Tongue (tissue), 2 donors: ENCODE results near the gene SENP8. TPM values are rescaled to one million over a fixed set of nuclear protein-coding genes. Genes with fewer than 3 reads are reported as not detected.

Experiments
- DNase-seq: peaks from one replicate; pipeline ENCODE4 v3.0.0-alpha.2; 2015
- total RNA-seq: library from RNA; depleted of rRNA; stranded (reverse); fragments of >200 nt; gene quantifications from one replicate; pipeline ENCODE4 v1.2.3, GENCODE V29; 2014

SENP8 gene
- total RNA-seq, 1 donor from 2014 or later = 4.7 TPM

DNA sequence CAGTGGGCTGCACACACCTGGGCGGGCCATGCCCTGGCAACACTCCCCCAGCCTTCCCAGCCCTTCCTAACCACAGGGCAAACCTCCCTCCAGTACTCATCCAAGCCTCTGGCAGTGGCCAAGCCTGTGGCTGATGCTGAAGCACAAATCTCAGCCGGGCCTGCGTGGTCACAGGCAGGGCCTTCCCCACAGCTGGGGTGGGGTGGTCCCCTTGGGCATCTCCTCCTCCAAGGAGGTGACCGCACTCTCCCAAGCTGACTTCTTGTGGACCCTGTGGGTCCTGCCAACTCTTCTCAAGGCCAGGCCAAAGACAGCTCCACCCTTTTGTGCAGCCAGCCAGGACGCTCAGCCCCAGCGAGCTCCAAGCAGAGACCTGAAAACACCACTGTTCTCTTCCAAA, 58.0 kb downstream of the SENP8 start:
- DNase-seq = no peak

DNA sequence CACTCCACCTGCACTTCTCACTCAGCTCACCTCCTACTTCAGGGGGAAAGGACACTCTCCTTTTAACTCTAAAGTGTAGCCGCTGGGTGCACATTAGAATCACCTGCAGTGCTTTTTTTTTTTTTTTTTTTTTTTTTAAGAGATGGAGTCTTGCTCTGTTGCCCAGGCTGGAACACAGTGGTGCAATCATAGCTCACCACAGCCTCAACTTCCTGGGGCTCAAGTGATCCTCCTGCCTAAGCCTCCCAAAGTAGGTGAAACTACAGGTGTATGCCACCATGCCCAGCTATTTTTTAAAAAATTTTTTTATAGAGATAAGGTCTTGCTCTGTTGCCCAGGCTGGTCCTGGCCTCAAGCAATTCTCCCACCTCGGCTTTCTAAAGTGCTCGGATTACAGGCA, 58.5 kb downstream of the SENP8 start:
- no peak for DNase-seq

DNA sequence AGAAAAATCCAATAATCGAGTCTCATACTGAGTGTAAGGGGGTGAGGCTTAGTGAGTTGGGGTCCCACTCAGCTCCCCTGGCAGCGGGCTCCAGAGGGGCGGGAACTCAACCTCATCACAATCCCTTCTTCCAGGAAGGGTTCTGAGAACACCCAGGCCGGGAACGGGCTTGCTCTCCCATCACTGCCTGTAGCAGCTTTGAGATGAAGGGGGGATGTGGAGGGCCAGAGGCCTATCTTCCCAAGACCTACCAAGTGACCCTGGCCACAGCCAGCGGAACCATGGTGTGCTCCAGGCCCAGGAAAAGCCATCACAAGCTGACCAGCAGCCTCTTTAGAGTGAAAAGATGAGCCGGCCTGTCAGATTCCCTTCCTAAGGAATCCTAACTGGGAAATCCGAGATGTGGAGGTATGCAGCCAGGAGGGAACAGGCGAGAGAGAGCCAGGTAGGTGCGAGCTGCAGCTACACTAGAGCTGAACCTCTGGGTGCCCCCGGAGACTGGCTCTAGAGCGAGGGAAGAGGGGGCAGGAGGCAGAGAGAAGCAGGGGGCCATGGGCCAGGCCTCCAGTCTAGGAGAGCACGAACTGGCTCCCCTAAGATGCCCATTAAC, 60.9 kb downstream of the SENP8 start:
- no peak for DNase-seq

DNA sequence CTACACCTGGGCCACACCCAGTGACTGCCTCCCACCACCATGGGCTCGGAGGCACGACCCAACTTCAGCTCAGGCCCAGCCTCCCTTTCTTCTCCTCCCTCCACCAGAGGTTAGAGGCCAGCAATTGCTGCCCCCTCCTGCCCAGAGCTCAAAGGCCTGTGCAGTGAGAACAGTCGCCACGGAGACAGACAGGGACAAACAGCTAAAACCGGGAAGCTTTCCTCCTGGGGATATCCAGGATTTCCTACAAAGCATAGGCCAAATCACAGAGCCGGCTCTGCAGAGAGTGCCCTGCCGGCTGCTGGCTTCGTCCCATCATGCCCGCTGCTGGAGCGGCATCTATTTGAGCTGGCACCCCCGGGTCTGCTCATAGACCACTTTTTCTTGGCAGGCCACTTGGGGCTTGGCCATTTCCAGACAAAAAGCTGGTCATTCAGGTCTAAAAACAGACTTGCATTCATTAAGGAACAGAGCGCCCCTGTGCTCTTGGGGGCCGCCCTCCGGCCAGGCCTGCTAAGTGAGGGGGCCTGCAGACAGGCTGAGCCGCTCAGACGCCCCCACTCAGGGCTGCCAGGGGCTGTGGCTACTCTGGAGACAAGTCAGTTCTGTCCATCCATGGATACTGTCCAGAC, 61.9 kb downstream of the SENP8 start:
- DNase-seq = peak; percentile 70

DNA sequence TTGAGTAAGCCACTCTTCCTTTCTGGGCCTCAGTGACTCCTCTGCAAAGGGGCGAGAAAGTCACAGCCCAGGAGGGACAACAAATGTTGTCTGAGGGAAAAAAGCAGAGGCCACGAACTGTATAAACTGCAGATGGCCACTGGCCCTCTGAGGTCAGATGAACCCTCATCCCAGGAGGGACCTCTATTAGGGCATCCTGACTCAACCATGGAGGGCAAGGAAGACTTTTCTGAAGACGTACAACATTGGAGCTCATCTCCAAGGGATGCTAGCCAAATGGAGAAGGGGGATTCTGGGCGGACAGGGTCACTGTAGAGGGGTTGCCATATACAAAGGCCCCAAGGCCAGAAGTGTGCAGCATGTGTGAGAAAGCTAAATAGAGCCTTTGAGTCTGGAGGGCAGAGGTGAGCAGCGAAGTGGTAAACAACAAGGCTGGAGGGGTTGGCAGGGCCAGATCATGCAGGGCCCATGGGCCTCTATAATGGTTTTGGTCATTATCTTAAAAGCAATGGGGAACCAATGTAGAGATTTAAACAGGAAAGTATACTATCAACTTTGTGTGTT, 62.6 kb downstream of the SENP8 start:
- no peak for DNase-seq

DNA sequence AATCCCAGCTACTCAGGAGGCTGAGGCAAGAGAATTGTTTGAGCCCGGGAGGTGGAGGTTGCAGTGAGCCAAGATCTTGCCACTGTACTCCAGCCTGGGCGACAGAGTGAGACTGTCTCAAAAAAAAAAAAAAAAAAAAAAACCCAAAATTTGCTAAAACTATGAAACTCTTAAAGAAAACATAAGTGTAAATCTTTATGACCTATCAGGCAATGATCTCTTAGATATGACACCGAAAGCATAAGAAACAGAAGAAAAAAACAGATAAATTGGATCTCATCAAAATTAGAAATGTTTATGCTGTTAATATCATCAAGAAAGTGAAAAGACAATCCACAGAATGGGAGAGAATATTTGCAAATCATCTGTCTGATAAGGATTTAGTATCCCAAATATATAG, 64.0 kb downstream of the SENP8 start:
- no peak for DNase-seq

DNA sequence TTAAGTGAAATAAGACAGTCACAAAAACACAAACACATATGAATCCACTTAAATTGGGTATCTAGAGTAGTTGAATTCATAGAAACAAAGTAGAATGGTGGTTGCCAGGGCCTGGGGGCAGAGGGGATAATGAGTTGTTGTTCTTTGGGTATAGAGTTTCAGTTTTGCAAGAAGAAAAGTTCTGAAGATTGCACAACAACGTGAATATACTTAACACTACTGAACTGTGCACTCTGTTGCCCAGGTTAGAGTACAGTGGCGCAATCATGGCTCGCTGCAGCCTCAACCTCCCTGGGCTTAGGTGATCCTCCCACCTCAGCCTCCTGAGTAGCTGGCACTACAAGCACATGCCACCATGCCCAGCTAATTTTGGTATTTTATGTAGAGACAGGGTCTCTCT, 64.5 kb downstream of the SENP8 start:
- no peak for DNase-seq

DNA sequence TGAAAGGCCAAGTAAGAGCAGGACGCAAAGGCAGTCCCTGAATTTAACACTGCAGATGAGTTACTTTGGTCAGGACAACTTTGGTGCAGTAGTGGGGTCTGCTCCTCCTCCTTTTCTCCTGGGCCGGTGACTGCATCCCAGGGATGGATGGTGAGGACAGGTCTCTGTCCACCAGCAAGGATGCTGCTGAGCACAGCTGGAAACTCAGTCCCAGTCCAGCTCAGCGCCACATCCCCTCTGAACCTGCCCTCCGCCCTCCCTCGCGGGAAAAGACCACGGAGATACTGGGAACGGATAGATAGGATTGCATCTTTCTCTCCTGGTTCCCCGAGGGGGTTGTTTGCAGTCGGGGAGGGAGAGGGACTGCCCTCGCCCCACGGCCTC, 65.6 kb downstream of the SENP8 start:
- no peak for DNase-seq

DNA sequence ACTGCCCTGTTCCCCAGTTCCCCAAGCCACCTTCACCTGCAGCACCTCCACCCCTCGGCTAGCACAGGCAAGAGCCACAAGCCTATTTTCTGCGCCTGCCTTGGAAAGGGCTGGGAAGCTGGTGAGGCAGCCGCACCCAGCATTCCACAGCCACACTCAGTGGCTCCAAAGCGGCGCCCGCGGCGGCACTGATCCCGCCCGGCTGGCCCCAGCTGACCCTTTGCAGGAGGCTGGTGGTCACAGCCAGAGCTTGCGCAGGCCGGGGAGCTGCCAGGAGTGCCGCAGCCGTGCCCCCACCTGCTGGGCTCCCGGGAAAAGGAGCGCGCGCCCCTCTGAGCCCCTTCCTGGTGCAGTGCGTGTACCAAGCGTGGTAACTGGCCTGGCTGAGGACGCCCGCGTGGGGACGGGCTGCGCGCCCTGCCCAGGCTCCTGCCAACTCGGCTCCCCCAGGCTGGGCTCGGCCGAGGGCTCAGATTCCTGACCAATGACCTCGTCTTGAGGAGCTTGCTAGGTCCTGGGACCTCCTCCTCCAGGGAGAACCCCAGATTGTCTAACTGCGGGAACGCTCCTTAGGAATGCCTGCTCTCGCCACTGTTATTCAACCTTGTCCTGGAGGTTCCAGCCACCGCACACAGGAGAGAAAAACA, 66.1 kb downstream of the SENP8 start:
- peak; percentile 45 for DNase-seq

DNA sequence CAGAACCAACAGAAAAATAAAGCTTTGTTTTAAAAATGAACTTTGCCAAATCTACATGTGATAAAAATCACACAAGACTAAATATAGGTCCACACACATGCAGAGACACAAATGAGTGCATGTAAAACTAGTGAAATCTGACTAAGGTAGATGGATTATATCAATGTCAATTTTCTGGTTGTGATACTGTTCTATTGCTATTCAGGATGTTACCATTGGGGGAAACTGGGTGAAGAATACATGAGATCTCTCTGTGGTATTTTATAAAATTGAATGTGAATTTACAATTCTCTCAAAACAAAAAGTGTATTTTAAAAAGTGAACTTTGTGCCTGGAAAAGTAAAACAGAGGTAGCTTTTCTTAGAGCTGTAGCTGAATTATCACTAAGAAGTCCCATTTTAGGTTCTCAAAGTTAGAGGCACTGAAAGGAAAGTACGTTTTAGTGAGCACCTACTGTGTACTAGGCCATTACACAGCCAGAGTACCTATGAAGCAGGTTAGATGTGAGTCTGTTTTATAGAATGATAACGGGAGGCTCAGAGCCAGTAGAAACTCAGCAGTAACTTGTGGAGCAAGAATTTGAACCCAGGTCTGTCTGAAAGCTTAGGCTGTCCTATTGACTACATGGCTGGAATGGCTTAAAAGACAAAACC, 71.2 kb downstream of the SENP8 start:
- no peak for DNase-seq

DNA sequence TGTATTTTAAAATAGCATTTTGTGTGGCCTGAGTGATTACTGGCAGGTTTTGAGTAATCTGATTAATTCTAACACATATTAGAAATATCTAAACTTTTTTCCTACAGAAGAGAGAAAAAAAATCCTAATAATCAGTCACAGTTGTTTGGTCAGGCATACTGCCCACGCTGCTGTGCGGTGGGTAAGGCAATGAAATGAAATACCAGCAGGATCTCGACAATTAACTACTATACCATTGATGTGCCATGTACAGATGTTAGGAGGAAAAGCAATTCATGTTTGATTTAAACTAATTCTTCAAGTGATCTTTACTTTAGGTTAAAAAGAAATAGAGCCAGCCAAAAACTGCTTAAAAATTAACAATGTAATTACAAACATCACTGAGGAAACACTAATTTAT, 74.2 kb downstream of the SENP8 start:
- DNase-seq = no peak

Other genes with a start within 250 kb of the SENP8 start
- gene MYO9A, start 253 bp upstream of the SENP8 start, total RNA-seq = 111 TPM
- 0.51 TPM for gene GRAMD2A, start 79.4 kb downstream of the SENP8 start, total RNA-seq
- 951 TPM for gene PKM, start 112.8 kb downstream of the SENP8 start, total RNA-seq
- 31.4 TPM for gene PARP6, start 154.2 kb downstream of the SENP8 start, total RNA-seq
- 1.3 TPM for gene CELF6, start 201.8 kb downstream of the SENP8 start, total RNA-seq